ENCODE results near the gene CHD2. TPM values are rescaled to one million over a fixed set of nuclear protein-coding genes. Genes with fewer than 3 reads are reported as not detected.

Gene CHD2
- total and polyA plus RNA-seq, 7 donors: 16.0 to 108 (median 75.9) TPM

- DNase-seq: peak; percentile 46
- 33 to 56% methylated on average over 3 of the region's 3 CpGs for WGBS, 2 donors
- H3K27me3 ChIP-seq: no peaks in the 10 kb centered on the region
- intact Hi-C loops (cut with DNase I): loop anchor here (10.0 kb wide), 1 partner anchor 1053 kb away; no protein-coding TSS in a partner anchor
- H3K4me3 ChIP-seq: no peak overlapping the region
- H3K27ac ChIP-seq: peak overlapping the region in 1 of 4 donors; percentile 18
- peaks cover 0 to 4% (median 0%) of the 10 kb centered on the region in 4 donors for H3K9me3 ChIP-seq
- H3K4me1 ChIP-seq: peaks cover 0 to 34% (median 19%) of the 10 kb centered on the region in 4 donors
- no peak for TF ChIP-seq CTCF (IDR thresholded peaks at IDR 0.05)
- TF ChIP-seq EP300 (IDR thresholded peaks at IDR 0.05): no peak
- no peak for TF ChIP-seq POLR2A (IDR thresholded peaks at IDR 0.05)
- TF ChIP-seq POLR2AphosphoS5 (IDR thresholded peaks at IDR 0.05): no peak
- peaks cover 14 to 45% (median 22%) of the 10 kb centered on the region in 4 donors for H3K36me3 ChIP-seq
Observed at GRCh38 chr15:93042211-93042610, 142.1 kb downstream of the CHD2 start.

DNA sequence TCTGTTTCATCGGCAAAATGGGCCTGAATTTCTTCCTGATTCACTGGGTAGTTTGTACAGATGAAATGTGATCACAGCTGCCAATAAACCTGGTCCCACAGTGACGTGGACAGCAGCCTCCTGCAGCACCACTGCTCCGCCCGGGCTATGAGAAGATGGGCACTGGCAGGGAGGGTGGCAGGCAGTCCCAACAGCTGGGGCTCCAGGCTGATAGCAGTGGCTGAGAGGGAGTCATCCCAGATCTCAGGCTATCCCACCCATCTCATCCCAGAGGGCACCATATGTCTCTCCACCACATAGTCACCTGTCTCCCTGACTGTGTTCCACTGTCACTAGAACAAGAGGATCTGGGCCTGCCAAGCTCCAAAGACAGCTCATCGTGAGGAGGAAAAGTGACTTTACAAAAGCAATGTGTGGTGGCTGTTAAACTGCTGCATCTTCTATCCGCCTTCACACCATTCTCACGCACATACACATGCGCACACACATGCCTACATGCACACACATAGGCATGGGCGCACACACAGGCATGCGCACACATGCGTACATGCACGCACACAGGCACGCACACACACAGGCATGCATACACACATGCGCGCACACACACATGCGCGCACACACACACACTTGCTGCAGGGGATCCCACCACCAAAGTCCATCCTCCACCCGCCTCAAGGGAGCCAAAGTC lies 142.7 kb downstream of the CHD2 start:
- Histone ChIP-seq H3K27me3 (no peaks in the 10 kb centered on the region), H3K4me3 (no peak overlapping the region), H3K4me1 (peaks cover 0 to 32% (median 18%) of the 10 kb centered on the region in 4 donors), H3K9me3 (peaks cover 0 to 4% (median 0%) of the 10 kb centered on the region in 4 donors), H3K36me3 (peaks cover 14 to 51% (median 23%) of the 10 kb centered on the region in 4 donors), H3K27ac (no peak overlapping the region)
- intact Hi-C loops (cut with DNase I): loop anchor here (10.0 kb wide), 1 partner anchor 1052 kb away; no protein-coding TSS in a partner anchor
- DNase-seq: peak; percentile 49
- TF ChIP-seq POLR2A (IDR thresholded peaks at IDR 0.05): no peak
- no peak for TF ChIP-seq POLR2AphosphoS5 (IDR thresholded peaks at IDR 0.05)
- WGBS, 2 donors: 78 to 88% methylated on average over 18 of the region's 18 CpGs

DNA sequence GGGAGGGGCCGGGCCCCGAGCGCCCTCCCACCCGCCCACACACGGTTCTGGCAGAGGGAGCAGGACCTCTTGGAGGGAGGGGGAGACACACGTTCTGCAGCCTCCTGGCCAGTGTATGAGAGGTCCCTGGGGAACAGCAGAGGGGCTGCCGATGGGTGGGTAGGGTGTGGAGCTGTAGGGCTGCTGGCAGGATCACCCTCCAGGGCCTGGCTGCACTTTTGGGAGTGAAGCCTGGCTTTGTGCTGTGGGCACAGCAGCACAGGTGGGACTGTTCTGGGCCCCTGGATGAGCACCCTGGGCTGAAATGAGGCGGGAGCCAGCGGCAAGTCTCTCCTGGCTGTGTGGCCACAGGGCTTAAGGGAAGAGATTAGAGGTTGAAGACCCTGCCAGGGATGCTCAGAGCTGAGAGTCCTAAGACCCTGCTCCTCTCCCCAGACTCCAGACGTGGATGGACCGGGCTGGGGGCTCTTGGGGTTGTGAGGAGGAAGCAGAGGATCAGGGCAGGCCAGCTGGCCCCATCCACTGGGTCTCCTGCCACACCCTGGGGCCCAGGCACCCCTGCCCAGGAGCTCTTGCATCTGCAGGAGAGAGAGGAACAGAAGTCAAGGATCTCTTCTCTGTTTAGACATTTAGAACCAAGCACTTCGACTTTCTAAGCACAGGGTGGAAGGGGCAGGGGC lies 143.6 kb downstream of the CHD2 start:
- Histone ChIP-seq H3K36me3 (peaks cover 14 to 59% (median 23%) of the 10 kb centered on the region in 4 donors), H3K4me1 (peaks cover 0 to 36% (median 24%) of the 10 kb centered on the region in 4 donors), H3K4me3 (no peak overlapping the region), H3K27ac (peak overlapping the region; percentile 7 to 60 (median 48)), H3K9me3 (peaks cover 0 to 4% (median 0%) of the 10 kb centered on the region in 4 donors), H3K27me3 (no peaks in the 10 kb centered on the region)
- TF ChIP-seq EP300 (IDR thresholded peaks at IDR 0.05) (no peak), POLR2AphosphoS5 (IDR thresholded peaks at IDR 0.05) (no peak), CTCF (IDR thresholded peaks at IDR 0.05) (no peak), POLR2A (IDR thresholded peaks at IDR 0.05) (no peak)
- DNase-seq: peak; percentile 58
- WGBS, 2 donors: 43 to 58% methylated on average over 12 of the region's 12 CpGs
- intact Hi-C loops (cut with DNase I): loop anchor here (10.0 kb wide), 1 partner anchor 1051 kb away; no protein-coding TSS in a partner anchor

- 84 to 90% methylated on average over 46 of the region's 46 CpGs for WGBS, 2 donors
- peaks cover 14 to 67% (median 26%) of the 10 kb centered on the region in 4 donors for H3K36me3 ChIP-seq
- DNase-seq: no peak
Observed at GRCh38 chr15:93044301-93045190, 144.4 kb downstream of the CHD2 start.

More at GRCh38 chr15:93044301-93045190, 144.4 kb downstream of the CHD2 start:
- TF ChIP-seq POLR2AphosphoS5 (IDR thresholded peaks at IDR 0.05): no peak
- TF ChIP-seq POLR2A (IDR thresholded peaks at IDR 0.05): no peak
- no peak for TF ChIP-seq CTCF (IDR thresholded peaks at IDR 0.05)
- TF ChIP-seq EP300 (IDR thresholded peaks at IDR 0.05): no peak
- Histone ChIP-seq H3K9me3 (peaks cover 0 to 4% (median 0%) of the 10 kb centered on the region in 4 donors), H3K4me1 (peaks cover 0 to 44% (median 31%) of the 10 kb centered on the region in 4 donors), H3K27ac (peak overlapping the region; percentile 37 to 60 (median 48)), H3K4me3 (no peak overlapping the region), H3K27me3 (no peaks in the 10 kb centered on the region)
- intact Hi-C loops (cut with DNase I): loop anchor here (10.0 kb wide), 1 partner anchor 1050 kb away; no protein-coding TSS in a partner anchor

Measured in sigmoid colon (tissue), 7 donors.